IPS DF 6.9 (cell line): ENCODE measurements around the gene TIMM22.

Experiments used
- DNase-seq: peaks from one replicate; pipeline ENCODE4 v3.0.0-alpha.2; 2013; ENCODE audit warnings: low read depth, low spot score
- H3K27ac ChIP-seq: one replicate; pipeline ENCODE4 v1.5.1; 2013; ENCODE audit warnings: low read length, control low read depth
- H3K27me3 ChIP-seq: 2 replicates; pipeline ENCODE4 v1.6.1; 2013; ENCODE audit warnings: mild to moderate bottlenecking, low read length; ENCODE audit not compliant: control insufficient read depth, insufficient read depth
- H3K36me3 ChIP-seq: 2 replicates; pipeline ENCODE4 v1.6.1; 2013; ENCODE audit warnings: low read length; ENCODE audit not compliant: control insufficient read depth, insufficient read depth
- H3K4me1 ChIP-seq: 2 replicates; pipeline ENCODE4 v1.6.1; 2013; ENCODE audit warnings: low read length; ENCODE audit not compliant: control insufficient read depth, insufficient read depth
- H3K4me3 ChIP-seq: 2 replicates; pipeline ENCODE4 v1.5.1; 2013; ENCODE audit warnings: mild to moderate bottlenecking, low read length
- H3K9me3 ChIP-seq: 2 replicates; pipeline ENCODE4 v1.6.1; 2013; ENCODE audit warnings: low read length, inconsistent platforms; ENCODE audit not compliant: control insufficient read depth, insufficient read depth
- WGBS: extraction: QIAGEN DNeasy Blood & Tissue Kit; methylation state at CpG from one replicate; pipeline ENCODE4 v1.1.7; 2013; ENCODE audit warnings: mixed read lengths, missing lambda C conversion rate; ENCODE audit not compliant: insufficient read length, insufficient coverage; 5-methylcytosine and 5-hydroxymethylcytosine counted together

The TIMM22 gene

DNA sequence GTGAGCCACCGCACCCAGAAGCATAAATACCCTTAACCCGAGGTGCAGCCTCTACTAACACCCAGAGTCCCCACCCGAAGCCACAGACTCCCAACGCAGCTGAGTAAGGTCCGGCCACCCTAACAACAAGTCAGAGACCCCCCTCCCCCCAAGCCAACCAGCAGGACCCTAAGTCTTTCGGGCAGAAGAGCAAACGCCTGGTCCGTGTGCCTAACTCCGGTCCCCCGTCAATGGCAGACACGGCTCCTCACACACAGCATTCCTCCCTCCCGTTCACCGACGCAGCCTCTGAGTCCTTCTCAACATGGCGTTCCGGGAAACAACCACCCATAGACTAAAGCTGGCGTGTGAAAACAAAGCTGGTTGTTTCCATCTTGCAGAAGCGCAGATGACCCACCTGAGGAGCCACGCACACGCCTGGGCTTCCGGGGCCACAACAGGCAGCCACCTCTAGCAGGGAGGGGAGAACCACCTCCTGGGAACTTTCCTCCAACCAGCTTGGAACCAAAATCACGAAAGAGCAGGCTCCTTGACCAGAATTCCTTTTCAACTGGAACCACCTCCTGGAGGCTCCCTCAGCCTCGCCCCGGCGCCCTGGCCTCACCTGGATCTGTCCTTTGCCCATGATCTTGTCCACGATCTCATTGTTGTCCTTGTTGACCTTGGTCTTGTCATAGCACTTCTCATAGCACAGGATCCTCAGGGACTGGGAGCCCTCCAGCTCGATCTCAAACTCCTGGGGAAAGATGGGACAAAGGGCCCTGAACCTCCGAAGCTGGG lies 52.7 kb downstream of the TIMM22 start:
- H3K27ac ChIP-seq = no peak overlapping the region
- no peak overlapping the region for H3K4me3 ChIP-seq
- no peaks in the 10 kb centered on the region; the same call in 1 of the 2 replicates for H3K4me1 ChIP-seq
- no peak for DNase-seq
- H3K27me3 ChIP-seq = no peaks in the 10 kb centered on the region
- no peaks in the 10 kb centered on the region for H3K9me3 ChIP-seq
- no peaks in the 10 kb centered on the region for H3K36me3 ChIP-seq
- WGBS = no CpG with 5 or more reads among the region's 28 CpGs

DNA sequence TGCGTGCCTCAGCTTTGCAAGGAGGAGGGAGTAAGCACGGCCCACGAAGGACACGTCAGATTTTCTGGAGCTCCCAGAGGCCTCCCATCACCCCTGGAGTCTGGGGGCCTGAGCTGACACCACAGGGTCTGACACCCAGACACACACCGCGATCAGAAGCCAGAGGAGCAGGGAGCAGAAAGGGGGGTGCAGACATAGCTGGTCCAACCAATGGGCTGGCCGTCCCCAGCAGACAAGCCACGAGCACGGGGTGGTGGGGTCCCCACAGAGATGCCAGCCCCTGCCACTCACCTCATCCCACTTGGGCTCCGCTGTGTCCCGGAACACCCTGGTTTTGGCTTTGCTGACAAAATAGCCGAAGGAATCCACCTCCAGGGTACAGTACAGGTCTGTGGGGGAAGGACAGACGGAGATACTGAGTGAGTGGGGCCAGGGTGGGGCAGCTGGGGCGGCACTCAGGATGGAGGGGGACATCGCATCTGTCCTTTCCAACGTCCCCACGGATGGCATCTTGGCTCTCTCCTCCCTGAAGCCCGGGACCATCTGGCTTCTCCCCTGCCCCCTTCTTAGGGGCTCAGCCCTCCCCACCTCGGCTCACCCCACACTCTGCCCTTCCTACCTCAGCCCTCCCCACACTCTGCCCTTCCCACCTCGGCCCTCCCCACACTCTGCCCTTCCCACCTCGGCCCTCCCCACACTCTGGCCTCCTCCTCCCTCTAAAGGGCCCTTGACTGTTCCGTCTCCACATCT lies 53.5 kb downstream of the TIMM22 start:
- no peak for DNase-seq
- no peaks in the 10 kb centered on the region for H3K27me3 ChIP-seq
- H3K4me1 ChIP-seq = no peaks in the 10 kb centered on the region; the same call in 1 of the 2 replicates
- H3K27ac ChIP-seq = no peak overlapping the region
- H3K9me3 ChIP-seq = no peaks in the 10 kb centered on the region
- H3K36me3 ChIP-seq = no peaks in the 10 kb centered on the region
- no CpG with 5 or more reads among the region's 22 CpGs for WGBS
- H3K4me3 ChIP-seq = no peak overlapping the region

DNA sequence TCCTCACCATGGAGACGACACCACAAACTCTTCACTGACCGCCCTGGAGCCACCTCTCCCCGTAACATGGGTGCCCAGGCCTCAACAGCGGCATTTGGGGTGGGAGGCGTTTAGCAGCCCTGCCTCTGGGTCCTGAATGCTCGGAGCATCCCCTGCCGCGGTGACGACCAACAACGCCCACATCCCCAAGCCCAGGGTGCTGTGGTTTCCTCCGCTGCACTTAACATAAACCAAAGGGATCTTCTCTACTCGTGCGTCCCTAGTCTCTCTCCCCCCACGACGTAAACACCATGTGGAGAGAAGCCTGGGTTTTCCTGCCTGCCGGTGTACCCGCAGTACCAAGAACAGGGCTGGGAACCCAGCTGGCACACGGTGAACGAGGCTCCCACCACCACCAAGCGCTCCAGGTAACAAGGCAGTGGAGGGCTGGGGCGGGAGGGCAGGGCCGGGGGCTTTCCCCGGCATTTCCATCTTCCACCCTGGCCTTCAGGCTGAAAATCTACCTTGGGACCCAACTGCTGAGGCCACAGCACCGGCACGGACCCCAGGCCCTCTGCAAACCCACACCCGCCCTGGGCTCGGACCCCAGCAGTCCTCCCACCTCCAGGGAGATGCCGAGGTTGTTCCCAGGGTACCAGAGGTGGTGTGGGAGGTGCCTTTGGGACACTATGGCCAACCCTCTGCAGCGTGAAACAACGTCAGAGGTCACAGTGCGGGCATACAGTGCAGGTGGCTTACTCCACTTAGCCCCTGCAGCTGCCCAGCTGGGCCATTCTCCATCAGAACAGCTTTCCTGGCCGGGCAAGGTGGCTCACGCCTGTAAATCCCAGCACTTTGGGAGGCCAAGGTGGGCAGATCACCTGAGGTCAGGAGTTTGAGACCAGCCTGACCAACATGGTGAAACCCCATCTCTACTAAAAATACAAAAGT lies 54.3 kb downstream of the TIMM22 start:
- no peaks in the 10 kb centered on the region; the same call in 1 of the 2 replicates for H3K4me1 ChIP-seq
- no peak for DNase-seq
- no peaks in the 10 kb centered on the region for H3K27me3 ChIP-seq
- no peak overlapping the region for H3K27ac ChIP-seq
- H3K36me3 ChIP-seq = no peaks in the 10 kb centered on the region
- H3K4me3 ChIP-seq = no peak overlapping the region
- H3K9me3 ChIP-seq = no peaks in the 10 kb centered on the region
- no CpG with 5 or more reads among the region's 33 CpGs for WGBS
